HG03045 (cell line): ENCODE data around the gene UNC13B.
"Not testable (repeated sequence)": the region's sequence is repeated elsewhere in the genome, so short reads cannot be mapped to it uniquely, and the experiment has no call there.

Experiments used
- ATAC-seq: cut with Tn5 transposase; IDR thresholded peaks from one replicate; pipeline ENCODE4 v1.9.1; 2021; ENCODE audit warnings: mild to moderate bottlenecking, moderate library complexity; ENCODE audit not compliant: unreplicated experiment

UNC13B gene

GRCh38 chr9:35364817-35365585 lies 203.2 kb downstream of the UNC13B start:
- ATAC-seq: no peak

- ATAC-seq: no peak
Measured at GRCh38 chr9:35366627-35367026, 204.8 kb downstream of the UNC13B start.

DNA sequence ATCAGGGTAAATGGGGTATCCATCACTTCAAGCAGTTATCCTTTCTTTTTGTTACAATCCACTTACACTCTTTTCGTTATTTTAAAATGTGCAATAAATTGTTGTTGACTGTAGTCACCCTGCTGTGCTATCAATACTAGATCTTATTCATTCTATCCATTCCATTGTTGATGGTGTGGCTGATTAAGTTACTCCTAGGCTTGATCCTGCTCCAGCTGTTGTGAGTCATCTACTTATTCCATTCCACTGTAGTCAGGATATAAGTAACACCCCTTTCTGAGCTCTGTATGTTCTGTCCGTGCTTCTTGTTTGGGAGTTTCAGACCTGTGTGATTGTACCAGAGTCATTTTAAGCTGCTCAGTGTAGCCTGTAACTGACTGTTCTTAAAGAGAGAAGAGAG lies 205.6 kb downstream of the UNC13B start:
- no peak for ATAC-seq

DNA sequence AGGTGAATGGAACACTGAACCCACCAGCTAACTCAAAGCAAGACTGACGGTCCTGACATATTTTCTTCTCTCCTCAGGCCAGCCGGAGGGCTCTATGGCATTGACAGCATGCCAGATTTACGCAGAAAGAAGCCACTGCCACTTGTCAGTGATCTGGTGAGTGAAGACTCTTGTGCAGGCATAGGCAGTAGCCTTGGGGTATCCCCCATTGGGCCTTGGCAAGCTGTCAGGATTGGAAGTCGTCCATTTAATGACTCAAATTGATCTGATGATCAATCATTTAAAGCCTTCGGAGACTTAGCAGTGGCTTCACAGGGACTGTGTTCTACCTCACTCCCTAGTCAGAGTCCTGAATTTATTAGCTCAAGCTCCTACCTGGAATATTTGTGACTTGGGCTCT lies 208.4 kb downstream of the UNC13B start:
- no peak for ATAC-seq

GRCh38 chr9:35374436-35374835 lies 212.6 kb downstream of the UNC13B start:
- ATAC-seq: no peak

GRCh38 chr9:35374910-35375309 lies 213.1 kb downstream of the UNC13B start:
- ATAC-seq: no peak

- no peak for ATAC-seq
Measured at GRCh38 chr9:35380039-35380438, 218.2 kb downstream of the UNC13B start.

GRCh38 chr9:35380619-35381018 lies 218.8 kb downstream of the UNC13B start:
- ATAC-seq: no peak

GRCh38 chr9:35385042-35385441 lies 223.2 kb downstream of the UNC13B start:
- ATAC-seq: no peak

- no peak for ATAC-seq
Measured at GRCh38 chr9:35395076-35395705, 233.4 kb downstream of the UNC13B start.

DNA sequence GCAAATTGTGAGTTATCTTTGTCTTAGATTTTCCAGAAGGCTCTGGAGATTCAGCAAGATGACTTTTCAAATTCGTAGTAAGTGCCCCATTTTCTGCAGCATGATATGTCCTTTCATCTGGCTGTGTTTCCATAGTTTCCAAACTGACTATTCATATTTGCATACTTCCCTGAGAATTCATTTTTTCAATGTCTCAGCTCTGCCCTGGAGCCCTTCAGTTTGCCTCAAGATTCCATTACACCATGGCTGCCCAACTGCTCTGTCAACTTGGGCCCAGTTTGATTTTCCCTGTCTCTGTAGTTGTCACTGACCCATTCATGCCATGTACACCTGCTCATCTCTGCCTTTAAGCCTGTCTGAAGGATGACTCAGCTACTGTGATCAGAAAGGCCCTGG lies 233.9 kb downstream of the UNC13B start:
- ATAC-seq: no peak

GRCh38 chr9:35396560-35397215 lies 234.9 kb downstream of the UNC13B start:
- ATAC-seq: no peak

DNA sequence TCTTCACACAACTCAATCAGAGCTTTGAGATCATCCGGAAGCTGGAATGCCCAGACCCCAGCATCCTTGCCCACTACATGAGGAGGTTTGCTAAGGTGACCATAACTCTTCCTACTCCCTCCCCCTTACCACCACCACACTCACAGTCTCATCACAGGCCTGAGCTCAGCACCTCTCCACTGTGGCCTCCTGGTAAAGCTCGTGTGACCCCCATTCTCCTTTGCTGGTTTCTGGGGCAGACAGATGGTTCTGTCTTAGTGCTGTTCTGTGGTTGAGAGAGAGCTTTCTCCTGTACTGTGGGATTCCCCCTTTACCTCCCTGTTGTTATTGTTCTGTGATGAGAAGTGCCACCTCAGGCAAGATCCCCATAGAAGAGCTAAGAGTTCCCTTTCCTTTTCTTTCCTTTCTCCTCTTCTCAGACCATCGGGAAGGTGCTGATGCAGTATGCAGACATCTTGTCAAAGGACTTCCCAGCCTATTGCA lies 235.4 kb downstream of the UNC13B start:
- no peak for ATAC-seq

DNA sequence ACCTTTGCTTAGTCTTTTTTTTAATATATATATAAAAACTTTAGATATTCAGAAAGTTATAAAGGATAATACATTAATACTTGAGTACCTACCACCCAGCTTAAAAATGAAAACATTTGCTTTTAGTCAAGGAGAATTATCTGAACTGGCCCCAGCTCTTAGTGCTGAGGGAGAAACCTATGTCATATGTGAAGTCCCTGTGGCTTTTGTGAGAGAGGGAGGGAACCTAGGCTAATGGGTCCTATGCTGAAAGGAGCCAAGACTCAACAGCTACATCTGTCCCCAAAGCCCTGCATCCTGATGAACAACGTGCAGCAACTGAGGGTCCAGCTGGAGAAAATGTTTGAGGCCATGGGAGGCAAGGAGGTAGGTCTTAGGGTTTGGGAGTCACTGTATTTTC lies 236.1 kb downstream of the UNC13B start:
- ATAC-seq: no peak

GRCh38 chr9:35398651-35399335 lies 237.0 kb downstream of the UNC13B start:
- ATAC-seq: no peak

DNA sequence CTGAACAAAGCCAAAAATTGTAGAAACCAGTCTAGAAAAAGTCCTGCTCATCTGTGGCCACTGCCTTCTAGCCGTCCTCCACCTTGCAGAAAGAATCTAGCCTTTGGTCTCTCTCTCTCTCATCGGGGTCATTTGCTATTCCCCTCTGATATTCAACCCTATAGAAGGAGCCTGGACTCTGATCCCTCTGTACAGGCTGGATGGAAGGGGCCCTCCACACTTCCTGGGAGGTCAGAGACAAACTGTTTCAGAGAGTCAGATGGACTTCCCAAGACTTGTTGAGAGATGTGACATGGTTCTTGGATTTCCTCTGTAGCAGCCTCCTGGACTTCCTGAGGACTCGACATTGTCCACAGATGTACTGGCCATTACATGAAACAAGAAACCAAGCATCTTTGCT lies 243.1 kb downstream of the UNC13B start:
- no peak for ATAC-seq

- ATAC-seq: no peak
Measured at GRCh38 chr9:35406183-35406959, 244.6 kb downstream of the UNC13B start.

DNA sequence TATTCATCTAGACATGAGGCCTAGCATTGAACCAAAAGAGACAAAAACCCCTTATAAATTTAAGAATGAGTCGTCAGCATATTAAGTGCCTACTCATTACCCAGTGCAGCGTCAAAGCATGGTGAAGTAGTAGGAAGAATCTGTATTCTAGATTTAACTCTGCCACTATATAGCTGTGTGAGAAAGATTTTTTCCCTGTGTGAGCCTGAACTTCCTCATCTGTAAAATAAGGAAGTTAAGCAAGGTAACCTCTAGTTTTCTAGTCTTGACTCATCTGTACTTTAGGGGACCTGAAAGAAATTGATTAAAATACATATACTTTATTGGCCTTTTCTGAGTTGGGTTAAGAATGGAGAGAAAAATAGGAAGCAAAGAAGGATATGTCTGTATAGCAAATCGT lies 246.0 kb downstream of the UNC13B start:
- no peak for ATAC-seq

GRCh38 chr9:35409434-35409833 lies 247.6 kb downstream of the UNC13B start:
- not testable (repeated sequence) for ATAC-seq

DNA sequence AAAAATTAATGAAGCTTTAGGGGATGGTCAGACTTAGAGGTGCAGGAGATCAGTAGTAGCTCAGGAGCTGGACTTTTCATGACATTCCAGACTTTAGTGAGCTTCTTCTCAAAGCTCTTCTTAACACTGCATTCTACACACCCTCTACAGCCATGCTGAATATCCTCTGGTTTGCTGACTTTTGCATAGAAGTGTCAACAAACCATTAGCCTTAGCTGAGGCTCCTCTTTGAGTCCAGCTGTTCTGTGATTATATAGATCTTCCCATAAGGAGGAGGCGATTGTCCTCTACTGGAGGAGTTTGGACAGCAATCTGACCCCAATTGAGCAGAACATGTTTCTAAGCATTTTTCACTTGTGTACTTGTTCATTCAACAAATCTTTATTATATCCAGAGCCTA lies 253.1 kb downstream of the UNC13B start:
- ATAC-seq: no peak
